H1 (cell line): ENCODE data around the gene AGBL1. TPM values are rescaled to one million over a fixed set of nuclear protein-coding genes. Genes with fewer than 3 reads are reported as not detected.
A peak's percentile ranks its signal among the peaks of the same experiment; 100 is the strongest.

Source experiments
- CTCF ChIA-PET: fragments of 300-600 bp; sonication (Branson Sonifier 250); formaldehyde crosslinking; loops from one replicate; lab custom pipeline; 2021; ENCODE audit not compliant: partially characterized antibody; lab: Charles Lee
- POLR2A ChIA-PET: fragments of 300-600 bp; sonication (Branson Sonifier 250); formaldehyde crosslinking; loops from one replicate; lab custom pipeline; 2021; ENCODE audit warnings: inconsistent platforms; ENCODE audit not compliant: partially characterized antibody; lab: Charles Lee
- DNase-seq, 2 experiments: peaks; one replicate each; pipeline versions ENCODE4 v3.0.0 to v3.0.0-alpha.2; 2010 to 2022; ENCODE audit warnings: low spot score in 2 of 2, low read depth in 1 of 2, mixed read lengths in 1 of 2
- FAIRE-seq: peaks from 2 replicates; lab custom pipeline; 2011; peaks lifted over from hg19 to GRCh38; lab: Jason Lieb, UNC
- H2AFZ ChIP-seq: 2 replicates; pipeline ENCODE4 v1.8.1; 2012; ENCODE audit warnings: low read length, inconsistent platforms
- H2AK5ac ChIP-seq: 2 replicates; pipeline ENCODE4 v1.6.1; 2013; ENCODE audit warnings: low read depth, low read length
- H2BK120ac ChIP-seq: replicated peaks from 2 replicates; pipeline ENCODE3; 2013; ENCODE audit warnings: low read depth, low read length, inconsistent platforms
- H2BK12ac ChIP-seq: 2 replicates; pipeline ENCODE4 v1.6.1; 2013; ENCODE audit warnings: low read depth, low read length
- H2BK15ac ChIP-seq: 2 replicates; pipeline ENCODE4 v1.6.1; 2013; ENCODE audit warnings: low read length
- H2BK20ac ChIP-seq: 2 replicates; pipeline ENCODE4 v1.6.1; 2013; ENCODE audit warnings: low read length
- H2BK5ac ChIP-seq: 2 replicates; pipeline ENCODE4 v1.6.1; 2013; ENCODE audit warnings: low read depth, low read length
- H3K14ac ChIP-seq: 2 replicates; pipeline ENCODE4 v1.6.1; 2013; ENCODE audit warnings: inconsistent platforms; ENCODE audit not compliant: insufficient read length
- H3K18ac ChIP-seq: 2 replicates; pipeline ENCODE4 v1.6.1; 2013; ENCODE audit warnings: low read length; ENCODE audit errors: extremely low read depth
- H3K23ac ChIP-seq: 2 replicates; pipeline ENCODE4 v1.6.1; 2013; ENCODE audit warnings: inconsistent platforms; ENCODE audit not compliant: insufficient read length
- H3K23me2 ChIP-seq: 2 replicates; pipeline ENCODE4 v1.6.1; 2013; ENCODE audit warnings: low read depth, low read length
- H3K27ac ChIP-seq: 2 replicates; pipeline ENCODE4 v1.6.1; 2011; ENCODE audit warnings: low read depth, low read length, inconsistent platforms
- H3K27me3 ChIP-seq, 4 experiments: replicated peaks in 1 of 4; 1 replicate in 1 of 4; 2 replicates in 3 of 4; pipeline versions ENCODE4 v1.6.1 to v1.8.1; 2011 to 2013; ENCODE audit warnings: low read length in 3 of 4, mild to moderate bottlenecking in 3 of 4, inconsistent platforms in 2 of 4, mixed read lengths in 2 of 4, moderate library complexity in 1 of 4; ENCODE audit not compliant: control insufficient read depth in 3 of 4, insufficient read depth in 3 of 4; ENCODE audit errors: extremely low read depth in 1 of 4
- H3K36me3 ChIP-seq, 4 experiments: 2 replicates each; pipeline versions ENCODE4 v1.6.1 to v1.8.1; 2011 to 2013; ENCODE audit warnings: mild to moderate bottlenecking in 4 of 4, low read length in 3 of 4, moderate library complexity in 2 of 4, control low read depth in 1 of 4, inconsistent platforms in 1 of 4; ENCODE audit not compliant: insufficient read depth in 4 of 4, control insufficient read depth in 2 of 4
- H3K4ac ChIP-seq: replicated peaks from 2 replicates; pipeline ENCODE3; 2013; ENCODE audit warnings: low read length, low read depth, mixed read lengths, inconsistent platforms; ENCODE audit not compliant: insufficient read length
- H3K4me1 ChIP-seq, 4 experiments: replicated peaks in 1 of 4; 1 replicate in 1 of 4; 2 replicates in 3 of 4; pipeline versions ENCODE4 v1.6.1 to v1.8.1; 2011 to 2013; ENCODE audit warnings: low read length in 3 of 4, inconsistent platforms in 2 of 4, mixed read lengths in 1 of 4; ENCODE audit not compliant: insufficient read depth in 4 of 4, control insufficient read depth in 3 of 4
- H3K4me2 ChIP-seq, 2 experiments: 2 replicates each; pipeline versions ENCODE4 v1.6.1 to v1.8.1; 2011 to 2013; ENCODE audit warnings: low read depth in 2 of 2, low read length in 2 of 2, control low read depth in 1 of 2, inconsistent platforms in 1 of 2, mild to moderate bottlenecking in 1 of 2; ENCODE audit not compliant: insufficient read depth in 1 of 2
- H3K4me3 ChIP-seq, 4 experiments: fragments of 200-600, 300-600 bp in 1 of 4; sonication (generic), shearing (Covaris generic), sonication (Bioruptor Twin) in 1 of 4; 2 replicates each; pipeline versions ENCODE4 v1.5.1 to v1.8.1; 2011 to 2016; ENCODE audit warnings: low read length in 4 of 4, low read depth in 3 of 4, control low read depth in 2 of 4, inconsistent platforms in 2 of 4, mild to moderate bottlenecking in 2 of 4, mixed read lengths in 1 of 4, moderate library complexity in 1 of 4; ENCODE audit not compliant: insufficient read depth in 2 of 4; ENCODE audit errors: extremely low read depth in 1 of 4
- H3K56ac ChIP-seq: replicated peaks from 2 replicates; pipeline ENCODE3; 2013; ENCODE audit warnings: low read depth, mild to moderate bottlenecking, mixed read lengths, low read length, inconsistent platforms; ENCODE audit not compliant: insufficient read length
- H3K79me1 ChIP-seq: 2 replicates; pipeline ENCODE4 v1.6.1; 2013; ENCODE audit warnings: low read depth, low read length, control low read depth
- H3K79me2 ChIP-seq, 2 experiments: 2 replicates each; pipeline versions ENCODE4 v1.6.1 to v1.8.1; 2012 to 2013; ENCODE audit warnings: low read length in 2 of 2, mild to moderate bottlenecking in 2 of 2, inconsistent platforms in 1 of 2; ENCODE audit not compliant: insufficient read depth in 2 of 2, control insufficient read depth in 1 of 2
- H3K9ac ChIP-seq, 4 experiments: replicated peaks in 1 of 4; 1 replicate in 1 of 4; 2 replicates in 3 of 4; pipeline versions ENCODE4 v1.6.1 to v1.8.1; 2011 to 2013; ENCODE audit warnings: low read depth in 3 of 4, low read length in 3 of 4, control low read depth in 2 of 4, mild to moderate bottlenecking in 2 of 4, moderate library complexity in 2 of 4, inconsistent platforms in 1 of 4; ENCODE audit errors: extremely low read depth in 1 of 4
- H3K9me3 ChIP-seq, 2 experiments: 2 replicates each; pipeline versions ENCODE4 v1.6.1 to v1.8.1; 2012 to 2013; ENCODE audit warnings: mild to moderate bottlenecking in 2 of 2, moderate library complexity in 2 of 2, control low read depth in 1 of 2, inconsistent platforms in 1 of 2, low read depth in 1 of 2, low read length in 1 of 2, mixed read lengths in 1 of 2; ENCODE audit not compliant: insufficient read depth in 2 of 2
- H4K20me1 ChIP-seq, 2 experiments: replicated peaks in 1 of 2; 2 replicates each; pipeline versions ENCODE3 to v1.8.1; 2011 to 2013; ENCODE audit warnings: inconsistent platforms in 2 of 2, low read length in 2 of 2, mild to moderate bottlenecking in 1 of 2; ENCODE audit not compliant: insufficient read depth in 2 of 2, control insufficient read depth in 1 of 2
- H4K5ac ChIP-seq: 2 replicates; pipeline ENCODE4 v1.6.1; 2013; ENCODE audit warnings: low read length, low read depth, mixed read lengths, inconsistent platforms; ENCODE audit not compliant: insufficient read length
- H4K8ac ChIP-seq: 2 replicates; pipeline ENCODE4 v1.8.0; 2013; ENCODE audit warnings: mild to moderate bottlenecking, moderate library complexity, low read length, inconsistent platforms; ENCODE audit not compliant: insufficient read depth; ENCODE audit errors: extremely low read depth
- H4K91ac ChIP-seq: replicated peaks from 2 replicates; pipeline ENCODE3; 2013; ENCODE audit warnings: low read length, mixed read lengths, inconsistent platforms; ENCODE audit not compliant: insufficient read length
- RAD21 ChIP-seq, 2 experiments: IDR thresholded peaks in 1 of 2; conservative IDR thresholded peaks in 1 of 2; 2 replicates each; pipeline ENCODE4 v1.6.1; 2011; ENCODE audit warnings: low read depth in 2 of 2, low read length in 2 of 2, improper control_type of control experiment in 1 of 2, inconsistent platforms in 1 of 2, mild to moderate bottlenecking in 1 of 2, moderate library complexity in 1 of 2
- WGBS, 2 experiments: shearing (Covaris generic) in 1 of 2; methylation state at CpG; one replicate each; pipeline versions ENCODE4 v1.1.6 to v1.1.7; 2013 to 2015; ENCODE audit warnings: low lambda C conversion rate in 2 of 2, mixed read lengths in 2 of 2, inconsistent platforms in 1 of 2, low coverage in 1 of 2, missing lambda C conversion rate in 1 of 2; ENCODE audit not compliant: insufficient replicate concordance in 2 of 2, insufficient coverage in 1 of 2, insufficient read length in 1 of 2; ENCODE audit errors: extremely low coverage in 1 of 2, missing lambda C conversion rate in 1 of 2; 5-methylcytosine and 5-hydroxymethylcytosine counted together
- polyA plus RNA-seq, 7 experiments: library from polyadenylated mRNA; depleted of rRNA in 3 of 7; stranded (reverse) in 5 of 7; unstranded in 2 of 7; fragments of >200 nt in 5 of 7; fragments of 200-250 nt in 2 of 7; gene quantifications; 1 replicate in 5 of 7; 2 replicates in 1 of 7; 4 replicates in 1 of 7; pipeline versions ENCODE4 v1.2.1 to v1.2.3, GENCODE V29; 2011 to 2013; ENCODE audit warnings: missing spikeins in 2 of 7, mixed read lengths in 2 of 7
- total RNA-seq: library from RNA; stranded (reverse); fragmentation: NEBNext Ultra II Directional; extraction: Animal tissue kit (Norgen Biotek cat#: 25700); gene quantifications from 2 replicates; pipeline ENCODE4 v1.2.1, GENCODE V29; 2021
- TF ChIP-seq, protein P1 (sequence below): IDR thresholded peaks from 2 replicates; pipeline ENCODE4 v1.6.1; 2012; ENCODE audit warnings: inconsistent platforms

AGBL1 gene
- total and polyA plus RNA-seq, 2 of the 8 experiments (the other 6 are each of a cell fraction or from before 2014, with no cell fraction given), result not detected

DNA sequence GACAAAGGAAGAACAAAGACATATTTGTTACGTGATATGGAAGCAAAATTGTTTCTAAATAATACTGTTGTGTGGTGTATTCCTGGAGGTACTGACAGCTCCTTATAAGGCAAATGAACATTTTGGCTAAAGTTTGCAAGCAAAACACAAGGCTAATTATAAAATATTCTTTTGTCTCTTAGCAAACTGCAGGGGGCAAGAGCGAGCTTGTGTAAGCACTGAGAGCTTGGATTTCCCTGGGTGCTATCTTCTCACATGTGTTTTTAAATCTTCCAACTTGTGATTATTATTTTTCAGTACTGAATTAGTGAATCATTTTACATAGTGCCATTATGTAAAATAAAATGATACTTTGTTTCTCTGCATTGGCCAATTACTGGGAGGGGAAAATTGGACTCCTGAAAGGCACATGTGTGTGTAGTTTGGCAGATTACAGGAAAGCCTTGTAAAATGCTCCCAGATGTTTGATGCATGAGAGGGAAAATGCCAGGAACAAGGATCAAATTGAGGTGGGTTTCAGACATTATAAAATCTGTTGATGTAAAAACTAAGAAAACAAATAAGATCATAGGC is 611.5 kb downstream of the AGBL1 start:
- WGBS, 2 experiments, result 80% methylated on average over 2 of the region's 2 CpGs; no CpG with 5 or more reads in 1 of the 2 experiments
- CTCF ChIA-PET, result interaction anchor here (0.6 to 1.7 kb wide), 11 partner anchors 10 to 1308 kb away, joined by 3 to 7 read pairs (median 3); no protein-coding TSS in a partner anchor
- FAIRE-seq, result no peak

More for the DNA sequence above, 611.5 kb downstream of the AGBL1 start:
- H3K4me2 ChIP-seq, result no peak overlapping the region
- H2BK15ac ChIP-seq, result no peak overlapping the region
- H4K8ac ChIP-seq, result no peak overlapping the region
- no peak overlapping the region for H2BK12ac ChIP-seq
- no peak overlapping the region for H3K4me3 ChIP-seq
- H3K4me1 ChIP-seq, result no peaks in the 10 kb centered on the region
- no peak overlapping the region for H2AFZ ChIP-seq
- H3K23me2 ChIP-seq, result no peaks in the 10 kb centered on the region
- H3K36me3 ChIP-seq, result no peaks in the 10 kb centered on the region
- no peaks in the 10 kb centered on the region for H3K9me3 ChIP-seq
- no peaks in the 10 kb centered on the region for H3K27me3 ChIP-seq
- H4K20me1 ChIP-seq, result no peaks in the 10 kb centered on the region
- H4K91ac ChIP-seq, result no peak overlapping the region
- no peak overlapping the region for H3K14ac ChIP-seq
- no peak overlapping the region for H3K27ac ChIP-seq
- no peak overlapping the region for H2BK20ac ChIP-seq
- no peak overlapping the region for H3K56ac ChIP-seq
- H3K18ac ChIP-seq, result no peak overlapping the region
- no peak for DNase-seq
- H3K4ac ChIP-seq, result no peak overlapping the region
- H4K5ac ChIP-seq, result no peak overlapping the region
- no peaks in the 10 kb centered on the region for H3K79me1 ChIP-seq
- no peaks in the 10 kb centered on the region for H3K79me2 ChIP-seq
- H2BK120ac ChIP-seq, result no peak overlapping the region
- no peak overlapping the region for H2AK5ac ChIP-seq
- TF ChIP-seq RAD21 (IDR thresholded peaks at IDR 0.05 in 1 of 2, conservative IDR thresholded peaks at IDR 0.05 in 1 of 2; ENCODE audit: low read depth in 2 of 2, low read length in 2 of 2), result peak; percentile 24 to 33; a peak in 3 of 4 replicates
- TF ChIP-seq, protein P1, sequence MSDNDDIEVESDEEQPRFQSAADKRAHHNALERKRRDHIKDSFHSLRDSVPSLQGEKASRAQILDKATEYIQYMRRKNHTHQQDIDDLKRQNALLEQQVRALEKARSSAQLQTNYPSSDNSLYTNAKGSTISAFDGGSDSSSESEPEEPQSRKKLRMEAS, result no peak
- H3K9ac ChIP-seq, result no peak overlapping the region
- no peak overlapping the region for H3K23ac ChIP-seq
- H2BK5ac ChIP-seq, result no peak overlapping the region
- POLR2A ChIA-PET, result no interaction called here
